IPS DF 4.7 (cell line): ENCODE measurements around the gene CXCL1.

ENCODE experiments used
- DNase-seq: peaks from one replicate; pipeline ENCODE4 v3.0.0-alpha.2; 2013; ENCODE audit warnings: low spot score; ENCODE audit errors: extremely low read depth

The CXCL1 gene

DNA sequence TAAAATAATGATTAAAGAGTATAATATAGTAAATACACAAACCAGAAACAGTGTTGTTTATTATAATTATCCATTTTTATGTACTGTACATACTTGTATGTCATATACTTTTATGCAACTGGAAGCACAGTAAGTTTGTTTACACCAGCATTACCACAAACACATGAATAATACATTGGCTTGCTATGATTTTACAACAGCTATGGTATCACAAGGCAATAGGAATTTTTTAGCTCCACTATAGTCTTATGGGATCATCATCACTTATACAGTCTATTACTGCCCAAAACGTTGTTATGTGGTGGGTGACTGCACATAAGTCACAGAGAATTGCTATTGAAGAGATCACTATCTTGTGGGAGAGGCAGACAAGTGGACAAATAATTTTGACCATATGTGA, 17.9 kb upstream of the CXCL1 start:
- no peak for DNase-seq

GRCh38 chr4:73852771-73853170, 16.4 kb upstream of the CXCL1 start:
- no peak for DNase-seq

DNA sequence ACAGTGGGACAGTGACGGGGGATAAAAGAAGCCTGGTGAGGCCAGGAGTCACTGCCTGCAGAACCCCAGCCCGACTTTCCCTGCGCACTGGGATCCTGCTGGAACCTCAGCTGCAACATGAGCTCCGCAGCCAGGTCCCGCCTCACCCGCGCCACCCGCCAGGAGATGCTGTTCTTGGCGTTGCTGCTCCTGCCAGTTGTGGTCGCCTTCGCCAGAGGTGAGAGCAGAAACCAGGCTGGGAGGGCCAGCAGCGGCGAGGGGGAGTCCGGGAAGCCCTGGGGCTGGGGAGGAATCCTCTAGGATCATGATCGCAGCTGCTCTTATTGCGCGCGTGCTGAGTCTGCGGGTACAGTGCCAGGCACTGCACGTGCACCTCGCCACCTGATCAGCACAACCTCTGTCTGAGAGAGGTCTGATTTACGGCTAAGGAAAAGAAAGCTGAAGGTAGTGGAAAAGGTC, 15.9 kb upstream of the CXCL1 start, which contains the start of gene PF4V1:
TSS of gene PF4V1 (plus strand) at position 51 of the 459 bp plus-strand sequence. CDS start at position 118, 67 bp downstream.
- no peak for DNase-seq

- DNase-seq = no peak
Measured at GRCh38 chr4:73853718-73854473, 15.3 kb upstream of the CXCL1 start.

DNA sequence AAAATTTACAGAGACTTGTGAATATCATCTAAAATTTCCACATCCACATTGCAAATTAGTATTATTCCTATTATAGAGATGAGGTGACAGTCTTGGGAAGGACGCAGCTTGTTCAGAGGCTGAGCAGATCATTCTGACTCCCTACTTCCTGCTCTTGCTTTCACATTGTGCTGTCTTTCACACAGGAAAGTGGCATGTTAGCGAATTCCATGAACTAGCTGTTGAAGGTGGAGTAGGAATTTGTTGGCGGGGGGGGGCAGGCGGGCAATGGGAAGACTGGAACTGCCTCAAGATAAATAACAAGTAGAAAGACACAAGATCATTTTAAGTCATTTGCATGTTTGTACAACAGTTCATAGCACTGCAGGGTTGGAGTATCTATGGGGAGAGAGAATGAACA, 13.8 kb upstream of the CXCL1 start:
- no peak for DNase-seq

- no peak for DNase-seq
Measured at GRCh38 chr4:73856518-73856917, 12.7 kb upstream of the CXCL1 start.

DNA sequence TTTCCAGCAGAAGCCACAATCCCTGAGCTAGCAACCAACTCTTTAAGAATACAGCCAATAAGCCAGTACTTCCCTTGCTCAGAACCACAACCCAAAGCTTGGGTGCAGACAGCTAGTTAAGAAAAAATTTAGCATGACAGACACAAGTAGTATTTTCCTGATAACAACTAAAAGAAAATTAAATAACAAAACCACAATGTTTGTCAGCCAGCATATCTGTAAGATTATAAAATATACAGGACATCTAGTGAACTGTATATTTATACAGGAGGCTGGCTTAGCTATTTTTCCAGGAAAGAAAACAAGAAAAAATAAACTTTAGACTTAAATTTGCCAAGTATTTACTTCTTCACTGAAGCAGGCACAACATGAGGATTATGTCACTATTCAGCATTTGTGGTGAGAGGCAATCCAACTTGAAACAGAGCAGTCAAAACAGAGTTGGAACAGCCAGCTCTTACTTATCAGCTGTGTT, 9.5 kb upstream of the CXCL1 start:
- DNase-seq = no peak

GRCh38 chr4:73860181-73860580, 9.0 kb upstream of the CXCL1 start:
- DNase-seq = no peak

- no peak for DNase-seq
Measured at GRCh38 chr4:73860917-73861316, 8.3 kb upstream of the CXCL1 start.

DNA sequence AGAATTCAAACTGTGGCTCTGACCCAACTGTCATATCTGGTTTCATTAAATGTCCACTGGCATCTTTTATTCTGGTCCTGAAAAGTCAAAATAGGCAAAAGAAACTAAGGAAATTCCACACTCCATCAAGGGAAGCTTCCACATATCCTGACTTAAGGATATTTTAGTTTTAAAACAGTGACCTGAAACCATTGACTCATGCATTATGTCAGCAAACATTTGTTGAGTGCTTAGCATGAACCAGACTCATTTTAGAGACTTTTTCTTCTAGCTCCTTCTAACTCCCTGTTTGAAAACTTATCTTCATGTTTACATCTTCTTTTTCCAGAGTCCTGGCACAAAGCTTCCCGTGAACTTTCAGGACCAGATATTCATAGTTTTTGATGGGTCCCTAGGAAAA, 6.9 kb upstream of the CXCL1 start:
- no peak for DNase-seq

GRCh38 chr4:73864365-73864764, 4.8 kb upstream of the CXCL1 start:
- DNase-seq = no peak

DNA sequence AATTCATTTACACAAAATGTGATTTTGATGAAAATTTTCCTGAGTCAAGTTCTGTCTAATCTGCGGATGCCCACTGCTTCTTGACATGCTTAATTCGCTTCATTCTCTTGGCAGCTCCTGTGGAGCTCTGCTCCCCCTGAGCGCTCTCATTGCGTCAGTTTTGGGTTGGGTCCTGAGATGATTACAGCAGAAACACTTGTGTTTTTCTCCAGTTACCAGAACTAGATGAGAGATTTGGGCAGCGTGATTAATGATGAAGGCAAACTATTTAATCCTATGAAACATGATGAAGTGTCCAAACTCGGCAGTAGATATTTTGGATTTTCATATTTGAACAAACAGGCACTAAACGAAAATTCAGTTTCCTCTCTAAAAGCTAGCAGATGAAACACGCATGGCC, 4.2 kb upstream of the CXCL1 start:
- no peak for DNase-seq

DNA sequence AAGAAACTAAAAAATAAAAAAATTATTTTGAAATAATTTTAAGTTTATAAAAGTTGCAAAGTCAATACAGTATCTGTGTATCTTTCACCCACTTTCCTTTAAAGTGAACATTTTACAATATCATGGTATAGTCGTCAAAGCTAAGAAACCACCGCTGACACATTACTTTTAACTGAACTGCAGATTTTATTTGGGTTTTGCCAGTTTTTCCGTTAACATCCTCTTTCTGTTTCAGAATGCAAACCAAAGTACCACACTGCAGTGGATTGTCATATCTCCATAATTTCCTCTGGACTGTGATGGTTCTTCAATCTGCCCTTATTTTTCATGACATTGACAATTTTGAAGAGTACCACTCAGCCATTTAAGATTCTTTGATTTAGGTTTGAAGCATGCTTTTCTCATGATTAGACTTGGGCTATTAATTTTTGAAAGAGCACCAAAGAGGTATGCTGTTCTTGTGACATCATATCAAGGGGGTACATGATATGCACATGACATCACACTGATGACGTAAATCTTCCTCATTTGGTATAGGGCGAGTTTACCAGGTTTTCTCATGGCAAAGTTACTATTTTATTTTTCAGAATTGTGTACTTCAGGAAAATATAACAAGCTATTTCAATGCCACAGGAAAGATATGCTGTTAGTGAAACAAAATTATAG, 3.6 kb upstream of the CXCL1 start:
- DNase-seq = no peak

GRCh38 chr4:73866246-73866645, 2.9 kb upstream of the CXCL1 start:
- DNase-seq = no peak

DNA sequence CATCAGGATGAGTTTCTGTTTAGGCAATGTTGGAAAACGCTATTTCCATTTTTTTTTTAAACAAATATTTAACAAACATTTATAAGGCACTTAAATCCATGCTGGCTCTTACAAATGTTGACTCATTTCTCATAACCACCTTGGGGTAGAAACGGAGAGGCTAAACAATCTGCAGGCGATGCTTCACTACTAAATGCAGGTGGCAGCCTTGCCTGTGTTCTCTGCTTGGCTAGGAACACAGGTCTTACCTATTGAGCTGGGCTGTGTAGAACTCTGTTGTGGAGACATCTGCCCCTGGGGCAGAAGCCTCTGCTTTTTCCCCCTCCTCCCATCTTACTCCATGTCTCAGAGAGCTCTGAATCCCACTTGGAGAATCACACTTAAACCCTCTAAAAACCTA, 1.4 kb upstream of the CXCL1 start:
- no peak for DNase-seq

DNA sequence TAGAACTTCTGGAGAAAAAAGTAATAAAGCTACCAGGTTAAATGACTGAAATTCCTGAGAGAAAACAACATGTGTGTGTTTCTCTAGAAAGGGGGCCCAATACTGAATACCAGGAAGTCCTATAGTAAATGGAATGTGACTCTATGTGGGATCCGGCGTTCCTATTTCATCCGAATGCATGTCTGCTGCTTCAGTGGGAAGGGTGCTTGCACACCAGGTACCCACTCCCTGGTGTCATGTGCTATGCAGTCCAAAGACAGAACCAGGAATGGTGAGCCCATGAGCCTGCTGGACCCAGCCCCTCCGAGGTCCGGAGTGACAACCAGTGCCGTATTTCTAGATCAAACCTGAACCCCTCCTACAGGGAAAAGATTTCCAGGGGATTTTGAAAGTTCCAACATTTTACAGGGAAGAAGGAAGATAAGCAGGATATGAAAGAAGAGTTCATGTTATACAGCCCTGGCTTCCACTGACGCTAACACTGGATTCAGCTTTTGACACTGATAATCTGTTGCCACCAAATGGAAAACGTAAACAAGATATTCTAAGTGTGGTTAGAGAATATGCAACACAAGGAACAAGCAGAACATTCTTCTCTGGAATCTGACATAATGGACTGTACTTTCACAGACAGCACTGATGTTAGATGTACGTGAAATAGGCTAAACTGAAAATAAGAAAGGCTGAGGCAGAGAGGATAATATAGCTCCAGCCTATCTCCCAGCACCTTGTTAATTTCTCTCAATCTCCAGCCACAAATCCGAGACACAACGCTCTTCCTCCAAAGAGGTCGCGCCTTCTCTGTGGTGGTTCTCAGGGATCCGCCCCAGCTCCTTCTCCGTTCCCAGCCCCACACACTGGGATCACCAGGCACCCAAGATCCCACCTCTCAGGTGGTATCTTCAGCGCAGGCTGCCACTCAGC, 725 bp upstream of the CXCL1 start:
- no peak for DNase-seq

- DNase-seq = no peak
Measured at GRCh38 chr4:73870260-73870659, 1.1 kb downstream of the CXCL1 start.

- DNase-seq = no peak
Measured at GRCh38 chr4:73870768-73871167, 1.6 kb downstream of the CXCL1 start.

GRCh38 chr4:73871511-73872310, 2.5 kb downstream of the CXCL1 start:
- no peak for DNase-seq

DNA sequence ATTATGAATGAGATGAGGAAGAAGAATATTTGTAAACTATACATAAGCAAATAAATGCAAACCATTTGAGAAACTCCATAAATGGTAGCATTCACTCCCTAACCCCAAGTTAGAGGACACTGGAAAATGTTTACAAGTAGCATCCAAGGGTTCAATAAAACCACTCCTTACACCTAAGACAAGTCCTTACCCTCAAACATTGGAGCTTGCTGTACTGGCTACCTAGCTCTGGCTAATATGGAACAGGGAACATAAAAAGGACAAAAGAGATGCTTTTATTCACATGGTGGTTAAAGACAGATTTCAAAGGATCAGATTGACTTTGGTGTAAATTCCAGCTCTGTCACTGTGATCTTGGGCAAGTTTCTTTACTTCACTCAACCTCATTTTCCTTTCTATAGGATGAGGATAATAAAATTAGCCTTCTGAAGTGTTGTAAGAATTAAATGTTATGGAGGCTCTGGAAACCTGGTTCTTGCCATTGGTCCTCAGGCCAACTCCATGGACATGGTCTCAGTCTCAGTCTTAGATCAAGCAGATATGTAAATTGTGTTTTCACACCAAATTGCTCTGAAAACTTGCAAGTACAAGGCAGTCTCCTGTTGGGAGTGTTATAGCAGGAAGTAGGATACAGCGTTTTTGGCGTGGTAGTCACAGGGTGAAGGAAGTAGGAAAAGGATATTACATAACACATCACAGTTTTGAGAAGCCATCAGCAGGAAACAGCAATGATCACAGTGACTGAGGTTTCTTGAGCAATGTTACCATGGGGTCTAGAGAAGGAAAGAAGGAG, 3.3 kb downstream of the CXCL1 start:
- DNase-seq = no peak
